ENCODE results near the gene USP17L15. TPM values are rescaled to one million over a fixed set of nuclear protein-coding genes. Genes with fewer than 3 reads are reported as not detected.
A peak's percentile ranks its signal among the peaks of the same experiment; 100 is the strongest.
"Not testable (repeated sequence)": the region's sequence is repeated elsewhere in the genome, so short reads cannot be mapped to it uniquely, and the experiment has no call there.

The USP17L15 gene
- total RNA-seq, 4 donors from 2014 or later, result not detected

- H3K4me3 ChIP-seq; H3K36me3 ChIP-seq; ATAC-seq; H3K27me3 ChIP-seq; DNase-seq; H3K9me3 ChIP-seq; in situ Hi-C loops (cut with MboI; ENCODE audit: low sequenced_read_pairs in 4 of 4); H3K4me1 ChIP-seq; H3K27ac ChIP-seq; intact Hi-C loops (cut with DNase I; ENCODE audit: low total_unique reads): not testable (repeated sequence)
Observed at GRCh38 chr4:9257824-9258223, 23.6 kb downstream of the USP17L15 start, which contains the start of gene USP17L20. USP17L20 (plus strand) TSS chr4:9258124; CDS start chr4:9258124, 0 bp downstream.

GRCh38 chr4:9262572-9262971 lies 28.4 kb downstream of the USP17L15 start, which contains the start of gene USP17L21:
USP17L21 (plus strand) TSS chr4:9262872; CDS start chr4:9262872, 0 bp downstream.
- H3K4me3 ChIP-seq; ATAC-seq; H3K4me1 ChIP-seq; intact Hi-C loops (cut with DNase I; ENCODE audit: low total_unique reads); H3K27ac ChIP-seq; DNase-seq; H3K27me3 ChIP-seq; H3K9me3 ChIP-seq; in situ Hi-C loops (cut with MboI; ENCODE audit: low sequenced_read_pairs in 4 of 4); H3K36me3 ChIP-seq: not testable (repeated sequence)

- H3K4me3 ChIP-seq; in situ Hi-C loops (cut with MboI; ENCODE audit: low sequenced_read_pairs in 4 of 4); intact Hi-C loops (cut with DNase I; ENCODE audit: low total_unique reads): not testable (repeated sequence)
Observed at GRCh38 chr4:9267319-9267718, 33.1 kb downstream of the USP17L15 start, which contains the start of gene USP17L22. USP17L22 (plus strand) TSS chr4:9267619; CDS start chr4:9267619, 0 bp downstream.

GRCh38 chr4:9271719-9272118 lies 37.5 kb downstream of the USP17L15 start:
- H3K27ac ChIP-seq; H3K4me3 ChIP-seq; H3K4me1 ChIP-seq; H3K9me3 ChIP-seq; in situ Hi-C loops (cut with MboI; ENCODE audit: low sequenced_read_pairs in 4 of 4); ATAC-seq; H3K27me3 ChIP-seq; H3K36me3 ChIP-seq; intact Hi-C loops (cut with DNase I; ENCODE audit: low total_unique reads): not testable (repeated sequence)
- DNase-seq, result peak; percentile 28 to 35

More at GRCh38 chr4:9267319-9267718, 33.1 kb downstream of the USP17L15 start, which contains the start of gene USP17L22:
- not testable (repeated sequence) for H3K9me3 ChIP-seq, H3K36me3 ChIP-seq, DNase-seq, ATAC-seq, H3K27ac ChIP-seq, H3K4me1 ChIP-seq, H3K27me3 ChIP-seq

Other genes starting within 250 kb of the USP17L15 start
- gene FAM90A26, start 64.0 kb upstream of the USP17L15 start, total RNA-seq, result not detected
- gene USP17L10, start 23.7 kb upstream of the USP17L15 start, total RNA-seq, result not detected
- not detected for gene USP17L11, start 19.0 kb upstream of the USP17L15 start, total RNA-seq
- not detected for gene USP17L12, start 14.2 kb upstream of the USP17L15 start, total RNA-seq
- not detected for gene USP17L13, start 9.5 kb upstream of the USP17L15 start, total RNA-seq
- gene USP17L17, start 9.5 kb downstream of the USP17L15 start, total RNA-seq, result not detected
- not detected for gene USP17L18, start 14.2 kb downstream of the USP17L15 start, total RNA-seq
- not detected for gene USP17L19, start 19.0 kb downstream of the USP17L15 start, total RNA-seq
- not detected for gene USP17L20, start 23.7 kb downstream of the USP17L15 start, total RNA-seq
- gene USP17L21, start 28.5 kb downstream of the USP17L15 start, total RNA-seq, result not detected
- gene USP17L22, start 33.2 kb downstream of the USP17L15 start, total RNA-seq, result not detected
- not detected for gene USP17L24, start 90.8 kb downstream of the USP17L15 start, total RNA-seq
- gene USP17L25, start 95.5 kb downstream of the USP17L15 start, total RNA-seq, result not detected
- gene USP17L26, start 100.3 kb downstream of the USP17L15 start, total RNA-seq, result not detected
- not detected for gene USP17L5, start 105.0 kb downstream of the USP17L15 start, total RNA-seq
- gene USP17L27, start 109.8 kb downstream of the USP17L15 start, total RNA-seq, result not detected
- gene USP17L28, start 114.5 kb downstream of the USP17L15 start, total RNA-seq, result not detected
- gene USP17L29, start 119.3 kb downstream of the USP17L15 start, total RNA-seq, result not detected
- gene USP17L30, start 128.7 kb downstream of the USP17L15 start, total RNA-seq, result not detected
- gene DEFB131A, start 210.0 kb downstream of the USP17L15 start, total RNA-seq, result not detected